Skeletal muscle satellite cell (primary cell): ENCODE data around the gene NIN.

Experiments
- H3K27me3 ChIP-seq: 2 replicates; pipeline ENCODE4 v1.7.0; 2013; ENCODE audit warnings: low read length; ENCODE audit not compliant: control insufficient read depth, insufficient read depth
- H3K36me3 ChIP-seq: 2 replicates; pipeline ENCODE4 v1.7.0; 2013; ENCODE audit warnings: mild to moderate bottlenecking, control low read depth, low read length; ENCODE audit not compliant: insufficient read depth
- H3K4me1 ChIP-seq: 2 replicates; pipeline ENCODE4 v1.7.0; 2013; ENCODE audit warnings: low read length; ENCODE audit not compliant: control insufficient read depth, insufficient read depth
- H3K4me2 ChIP-seq: 2 replicates; pipeline ENCODE4 v1.7.0; 2013; ENCODE audit warnings: mild to moderate bottlenecking, low read length
- H3K4me3 ChIP-seq: 2 replicates; pipeline ENCODE4 v1.7.0; 2013; ENCODE audit warnings: low read length
- H3K9ac ChIP-seq: 2 replicates; pipeline ENCODE4 v1.7.0; 2013; ENCODE audit warnings: mild to moderate bottlenecking, low read depth, low read length, moderate library complexity
- H3K9me3 ChIP-seq: replicated peaks from 2 replicates; pipeline ENCODE4 v1.7.0; 2013; ENCODE audit warnings: mild to moderate bottlenecking, control low read depth, low read length

The NIN gene

GRCh38 chr14:50783563-50783962 is 47.4 kb downstream of the NIN start:
- no peak overlapping the region for H3K4me3 ChIP-seq
- H3K4me1 ChIP-seq = no peaks in the 10 kb centered on the region
- no peaks in the 10 kb centered on the region for H3K9me3 ChIP-seq
- H3K9ac ChIP-seq = no peak overlapping the region
- H3K4me2 ChIP-seq = no peak overlapping the region
- H3K36me3 ChIP-seq = no peaks in the 10 kb centered on the region
- no peaks in the 10 kb centered on the region for H3K27me3 ChIP-seq

DNA sequence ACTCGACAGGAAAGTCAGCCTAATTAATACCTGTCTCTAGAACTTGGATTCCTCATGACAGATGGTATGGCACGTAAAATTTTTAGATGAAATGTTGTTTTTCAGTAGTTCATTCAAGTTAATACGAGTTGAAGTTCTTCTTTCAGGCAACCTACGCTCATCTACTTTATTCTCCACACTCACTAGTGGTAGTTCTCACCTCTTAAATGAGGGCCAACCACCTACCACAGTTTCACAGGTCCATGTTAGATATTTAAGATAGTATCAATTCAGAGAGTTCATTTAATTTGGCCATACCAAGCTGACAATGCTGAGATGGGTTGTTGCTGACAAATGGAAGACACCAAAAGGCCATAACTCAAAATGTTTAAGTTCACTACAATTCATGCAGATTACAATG is 50.6 kb downstream of the NIN start:
- Histone ChIP-seq H3K4me2 (no peak overlapping the region), H3K4me1 (peaks cover 20% of the 10 kb centered on the region), H3K27me3 (no peaks in the 10 kb centered on the region), H3K9me3 (no peaks in the 10 kb centered on the region), H3K4me3 (no peak overlapping the region), H3K36me3 (no peaks in the 10 kb centered on the region), H3K9ac (no peak overlapping the region)

DNA sequence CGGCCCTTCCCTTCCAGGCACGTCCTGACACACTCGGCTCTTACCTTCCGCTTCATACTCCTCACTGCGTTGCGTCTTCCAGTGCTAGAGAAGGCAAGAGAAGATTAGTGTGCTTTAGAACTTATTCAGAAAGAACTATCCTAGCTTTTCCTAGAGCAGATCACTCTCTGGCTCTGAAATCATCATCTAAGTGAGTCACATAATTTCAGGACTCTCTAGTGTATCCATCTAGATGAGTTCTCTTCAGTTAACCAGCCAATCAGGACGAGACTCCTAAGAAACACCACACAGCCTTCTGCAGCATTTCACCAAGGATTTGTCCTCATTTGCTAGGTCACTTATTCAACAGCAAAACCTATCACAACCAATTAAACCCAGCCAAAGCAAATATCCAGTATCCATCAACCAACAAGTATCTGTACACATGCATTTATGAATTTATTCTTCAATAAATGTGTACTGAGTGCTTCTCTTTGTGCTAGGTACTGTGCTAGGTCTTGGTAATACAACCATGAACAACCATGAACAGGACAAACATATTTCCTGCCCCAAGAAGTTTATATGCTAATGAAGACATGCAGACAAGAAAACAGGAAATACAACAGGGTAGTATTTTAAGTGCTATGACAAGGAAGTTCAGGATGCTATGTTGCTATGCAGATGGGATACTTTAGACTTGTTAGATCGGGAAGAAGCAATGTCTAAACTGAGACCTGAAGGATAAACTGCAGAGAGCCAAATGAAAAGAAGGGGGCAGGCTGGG is 52.1 kb downstream of the NIN start:
- no peak overlapping the region for H3K4me3 ChIP-seq
- no peaks in the 10 kb centered on the region for H3K36me3 ChIP-seq
- no peak overlapping the region for H3K9ac ChIP-seq
- peaks cover 29% of the 10 kb centered on the region for H3K4me1 ChIP-seq
- H3K27me3 ChIP-seq = no peaks in the 10 kb centered on the region
- H3K4me2 ChIP-seq = no peak overlapping the region
- no peaks in the 10 kb centered on the region for H3K9me3 ChIP-seq

DNA sequence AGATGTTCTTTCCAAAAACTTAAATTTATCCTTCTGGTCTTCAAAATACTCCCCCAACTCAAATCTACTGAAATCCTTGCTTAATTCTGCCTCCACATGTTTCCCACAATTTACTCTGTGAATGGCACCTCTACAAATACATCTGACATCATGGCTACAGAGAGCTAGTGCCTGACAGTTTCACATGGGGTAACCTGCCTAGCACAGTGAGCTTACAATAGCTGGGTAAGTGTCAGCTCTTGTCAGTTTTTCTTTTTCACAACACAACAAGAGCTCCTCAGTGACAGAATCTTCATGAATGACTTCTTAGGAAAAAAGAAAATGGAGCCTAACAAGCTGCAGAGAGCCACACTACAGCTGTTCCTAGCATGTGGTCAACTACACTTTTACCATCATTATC is 54.4 kb downstream of the NIN start:
- H3K4me2 ChIP-seq = no peak overlapping the region
- peaks cover 7% of the 10 kb centered on the region for H3K36me3 ChIP-seq
- no peak overlapping the region for H3K9ac ChIP-seq
- peaks cover 29% of the 10 kb centered on the region for H3K4me1 ChIP-seq
- no peak overlapping the region for H3K4me3 ChIP-seq
- no peaks in the 10 kb centered on the region for H3K27me3 ChIP-seq
- H3K9me3 ChIP-seq = no peaks in the 10 kb centered on the region

GRCh38 chr14:50775357-50775756 is 55.6 kb downstream of the NIN start:
- no peaks in the 10 kb centered on the region for H3K27me3 ChIP-seq
- H3K9ac ChIP-seq = peak overlapping the region; percentile 69
- H3K9me3 ChIP-seq = no peaks in the 10 kb centered on the region
- H3K36me3 ChIP-seq = peaks cover 19% of the 10 kb centered on the region
- peaks cover 29% of the 10 kb centered on the region for H3K4me1 ChIP-seq
- peak overlapping the region; percentile 73 for H3K4me2 ChIP-seq
- peak overlapping the region; percentile 39 for H3K4me3 ChIP-seq

- Histone ChIP-seq H3K4me2 (peak overlapping the region; percentile 73), H3K27me3 (no peaks in the 10 kb centered on the region), H3K4me3 (peak overlapping the region; percentile 39), H3K9ac (peak overlapping the region; percentile 69), H3K36me3 (peaks cover 24% of the 10 kb centered on the region), H3K4me1 (peaks cover 29% of the 10 kb centered on the region), H3K9me3 (no peaks in the 10 kb centered on the region)
These were observed 56.3 kb downstream of the NIN start for GRCh38 chr14:50774542-50775267.

GRCh38 chr14:50773632-50774541 is 57.1 kb downstream of the NIN start:
- H3K9me3 ChIP-seq = no peaks in the 10 kb centered on the region
- peaks cover 24% of the 10 kb centered on the region for H3K36me3 ChIP-seq
- H3K4me1 ChIP-seq = peaks cover 31% of the 10 kb centered on the region
- no peak overlapping the region for H3K9ac ChIP-seq
- H3K4me2 ChIP-seq = no peak overlapping the region
- H3K4me3 ChIP-seq = no peak overlapping the region
- no peaks in the 10 kb centered on the region for H3K27me3 ChIP-seq

- Histone ChIP-seq H3K9ac (no peak overlapping the region), H3K4me2 (no peak overlapping the region), H3K4me1 (peaks cover 34% of the 10 kb centered on the region), H3K9me3 (no peaks in the 10 kb centered on the region), H3K4me3 (no peak overlapping the region), H3K27me3 (no peaks in the 10 kb centered on the region), H3K36me3 (peaks cover 31% of the 10 kb centered on the region)
These were observed 58.5 kb downstream of the NIN start for GRCh38 chr14:50772412-50772811.

DNA sequence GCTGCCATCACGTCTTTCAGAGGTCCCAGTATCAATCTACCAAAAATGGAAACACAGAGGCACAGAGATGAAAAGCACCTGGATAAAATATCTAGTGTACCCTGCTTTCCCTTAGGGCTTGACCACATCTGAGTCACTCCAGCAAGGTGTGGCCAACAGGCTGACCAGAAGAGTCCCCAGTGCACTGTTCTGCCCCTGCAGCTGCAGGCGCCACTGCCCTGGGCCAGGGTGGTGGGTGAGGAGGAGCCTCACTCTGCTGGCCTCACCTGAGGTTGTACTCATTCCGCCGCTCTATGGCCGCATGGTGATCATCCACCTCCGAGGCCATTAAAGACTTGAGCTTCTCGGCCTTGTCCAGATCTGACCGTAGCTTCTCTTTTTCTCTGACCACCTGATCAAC is 60.4 kb downstream of the NIN start:
- H3K9ac ChIP-seq = no peak overlapping the region
- H3K4me2 ChIP-seq = no peak overlapping the region
- H3K4me1 ChIP-seq = peaks cover 30% of the 10 kb centered on the region
- peaks cover 31% of the 10 kb centered on the region for H3K36me3 ChIP-seq
- no peaks in the 10 kb centered on the region for H3K9me3 ChIP-seq
- H3K4me3 ChIP-seq = no peak overlapping the region
- no peaks in the 10 kb centered on the region for H3K27me3 ChIP-seq

GRCh38 chr14:50769863-50770500 is 61.0 kb downstream of the NIN start:
- H3K9me3 ChIP-seq = no peaks in the 10 kb centered on the region
- peaks cover 31% of the 10 kb centered on the region for H3K36me3 ChIP-seq
- H3K4me2 ChIP-seq = no peak overlapping the region
- no peaks in the 10 kb centered on the region for H3K27me3 ChIP-seq
- H3K4me1 ChIP-seq = peaks cover 27% of the 10 kb centered on the region
- H3K4me3 ChIP-seq = no peak overlapping the region
- no peak overlapping the region for H3K9ac ChIP-seq

DNA sequence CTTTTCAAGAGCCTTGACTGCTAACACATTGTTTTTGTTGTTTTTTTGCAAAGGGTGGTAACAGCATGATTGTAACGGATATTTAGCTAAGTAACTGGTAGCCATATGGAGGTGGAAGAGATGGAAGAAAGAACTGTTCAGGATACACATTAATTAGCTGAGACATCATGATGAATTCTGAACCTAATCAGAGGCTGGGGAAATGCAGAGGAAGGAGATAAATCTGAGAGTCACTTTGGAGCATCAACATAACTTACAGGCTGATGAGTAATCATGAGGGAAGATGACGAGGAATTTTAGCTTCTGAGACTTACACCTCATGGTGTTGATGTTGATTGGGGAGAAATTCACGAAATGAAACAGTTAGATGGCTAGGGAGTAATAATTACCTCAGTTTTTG is 62.3 kb downstream of the NIN start:
- Histone ChIP-seq H3K4me1 (peaks cover 27% of the 10 kb centered on the region), H3K36me3 (peaks cover 37% of the 10 kb centered on the region), H3K27me3 (no peaks in the 10 kb centered on the region), H3K9ac (no peak overlapping the region), H3K4me2 (no peak overlapping the region), H3K9me3 (no peaks in the 10 kb centered on the region), H3K4me3 (no peak overlapping the region)
